Esophagus squamous epithelium (tissue), 5 donors: ENCODE results near the gene LRRC4C. TPM values are rescaled to one million over a fixed set of nuclear protein-coding genes. Genes with fewer than 3 reads are reported as not detected.

ENCODE experiments used
- DNase-seq: peaks from one replicate; lab custom pipeline; 2025; lab: John Stamatoyannopoulos, UW
- H3K27ac ChIP-seq, 4 donors: fragments of 200-600 bp; sonication (generic); one replicate each; pipeline ENCODE4 v1.5.1; 2016 to 2019; ENCODE audit warnings: mild to moderate bottlenecking in 1 of 4
- H3K27me3 ChIP-seq, 4 donors: fragments of 200-600 bp; sonication (generic); 1 replicate in 3 of 4; 2 replicates in 1 of 4; pipeline versions ENCODE4 v1.5.1 to v1.6.0; 2017 to 2021; ENCODE audit warnings: antibody characterized with exemption in 1 of 4
- H3K36me3 ChIP-seq, 3 donors: fragments of 200-600 bp; sonication (generic); one replicate each; pipeline ENCODE4 v1.5.1; 2016 to 2019
- H3K4me1 ChIP-seq, 3 donors: fragments of 200-600 bp; sonication (generic); one replicate each; pipeline ENCODE4 v1.5.1; 2017 to 2019
- H3K4me3 ChIP-seq, 4 donors: fragments of 200-600 bp; sonication (generic); 1 replicate in 3 of 4; 2 replicates in 1 of 4; pipeline ENCODE4 v1.5.1; 2016 to 2019; ENCODE audit warnings: mild to moderate bottlenecking in 2 of 4, moderate library complexity in 1 of 4
- H3K9me3 ChIP-seq, 3 donors: fragments of 200-600 bp; sonication (generic); one replicate each; pipeline ENCODE4 v1.5.1; 2016 to 2019
- CTCF ChIP-seq, 6 experiments: fragments of 450-650 bp in 4 of 6; fragments of 200-600 bp in 2 of 6; sonication (generic) in 2 of 6; IDR thresholded peaks; one replicate each; pipeline ENCODE4 v1.5.1; 2016 to 2019; ENCODE audit warnings: antibody characterized with exemption in 6 of 6, mild to moderate bottlenecking in 4 of 6, moderate library complexity in 4 of 6
- POLR2A ChIP-seq, 4 donors: fragments of 450-650 bp; IDR thresholded peaks; one replicate each; pipeline ENCODE4 v1.6.1; 2017; ENCODE audit warnings: antibody characterized with exemption in 4 of 4, mild to moderate bottlenecking in 4 of 4, moderate library complexity in 3 of 4
- WGBS, 2 donors: methylation state at CpG; one replicate each; pipeline ENCODE4 v1.1.5; 2018; 5-methylcytosine and 5-hydroxymethylcytosine counted together
- intact Hi-C: fragments of 100-400 bp; cut with DNase I; formaldehyde crosslinking; loops from one replicate; pipeline ENCODE4 v1.15.0; 2022
- total RNA-seq, 4 donors: library from RNA; depleted of rRNA; stranded (reverse); fragments of >200 nt; gene quantifications; one replicate each; pipeline ENCODE4 v1.1.0, GENCODE V29; 2016
- donor health status: DM: yes; HTN: yes; CAD: no.

LRRC4C gene
- total RNA-seq, 4 donors from 2014 or later, result 0.09 to 0.38 (median 0.30) TPM; not detected in 1

- H3K4me1 ChIP-seq, result no peaks in the 10 kb centered on the region
- H3K27me3 ChIP-seq, result no peaks in the 10 kb centered on the region
- no peak for DNase-seq
- 37 to 61% methylated on average over 5 of the region's 5 CpGs for WGBS, 2 donors
- intact Hi-C loops, result no loop called here
- H3K27ac ChIP-seq, result no peak overlapping the region
- H3K9me3 ChIP-seq, result no peaks in the 10 kb centered on the region
- H3K4me3 ChIP-seq, result no peak overlapping the region
- TF ChIP-seq CTCF (IDR thresholded peaks at IDR 0.05) (no peak), POLR2A (IDR thresholded peaks at IDR 0.05) (no peak)
- no peaks in the 10 kb centered on the region for H3K36me3 ChIP-seq
Measured at GRCh38 chr11:41267451-41267850, 192.0 kb downstream of the LRRC4C start.

- no peak for DNase-seq
- Histone ChIP-seq H3K4me1 (no peaks in the 10 kb centered on the region), H3K27ac (no peak overlapping the region), H3K36me3 (no peaks in the 10 kb centered on the region), H3K9me3 (no peaks in the 10 kb centered on the region), H3K27me3 (no peaks in the 10 kb centered on the region), H3K4me3 (no peak overlapping the region)
- intact Hi-C loops, result no loop called here
- 44 to 53% methylated on average over 3 of the region's 3 CpGs for WGBS, 2 donors
- no peak for TF ChIP-seq POLR2A (IDR thresholded peaks at IDR 0.05)
- no peak for TF ChIP-seq CTCF (IDR thresholded peaks at IDR 0.05)
Measured at GRCh38 chr11:41256041-41256440, 203.4 kb downstream of the LRRC4C start.

- intact Hi-C loops, result no loop called here
- no peak for DNase-seq
Measured at GRCh38 chr11:41254966-41255365, 204.5 kb downstream of the LRRC4C start.

GRCh38 chr11:41250408-41250935, 209.0 kb downstream of the LRRC4C start:
- TF ChIP-seq POLR2A (IDR thresholded peaks at IDR 0.05), result no peak
- TF ChIP-seq CTCF (IDR thresholded peaks at IDR 0.05), result no peak

More at GRCh38 chr11:41254966-41255365, 204.5 kb downstream of the LRRC4C start:
- Histone ChIP-seq H3K4me3 (no peak overlapping the region), H3K9me3 (no peaks in the 10 kb centered on the region), H3K27me3 (no peaks in the 10 kb centered on the region), H3K4me1 (no peaks in the 10 kb centered on the region), H3K36me3 (no peaks in the 10 kb centered on the region), H3K27ac (no peak overlapping the region)
- no peak for TF ChIP-seq CTCF (IDR thresholded peaks at IDR 0.05)
- TF ChIP-seq POLR2A (IDR thresholded peaks at IDR 0.05), result no peak
- WGBS, 2 donors, result 37 to 42% methylated on average over 2 of the region's 2 CpGs

GRCh38 chr11:41247621-41248020, 211.8 kb downstream of the LRRC4C start:
- Histone ChIP-seq H3K27ac (no peak overlapping the region), H3K36me3 (no peaks in the 10 kb centered on the region), H3K4me1 (no peaks in the 10 kb centered on the region), H3K27me3 (no peaks in the 10 kb centered on the region), H3K9me3 (peaks cover 0 to 8% (median 0%) of the 10 kb centered on the region in 3 donors), H3K4me3 (no peak overlapping the region)
- WGBS, 2 donors, result 63 to 66% methylated on average over 5 of the region's 5 CpGs
- no peak for DNase-seq
- intact Hi-C loops, result no loop called here
- TF ChIP-seq POLR2A (IDR thresholded peaks at IDR 0.05), result no peak
- no peak for TF ChIP-seq CTCF (IDR thresholded peaks at IDR 0.05)

More at GRCh38 chr11:41250408-41250935, 209.0 kb downstream of the LRRC4C start:
- Histone ChIP-seq H3K36me3 (no peaks in the 10 kb centered on the region), H3K4me1 (no peaks in the 10 kb centered on the region), H3K4me3 (no peak overlapping the region), H3K9me3 (peaks cover 0 to 7% (median 0%) of the 10 kb centered on the region in 3 donors), H3K27ac (no peak overlapping the region), H3K27me3 (no peaks in the 10 kb centered on the region)
- intact Hi-C loops, result no loop called here
- no peak for DNase-seq
- 25 to 34% methylated on average over 2 of the region's 2 CpGs for WGBS, 2 donors
